ENCODE results near the gene TMEM229B. TPM values are rescaled to one million over a fixed set of nuclear protein-coding genes. Genes with fewer than 3 reads are reported as not detected.

Gene TMEM229B
- total RNA-seq, 1 experiment from 2014 or later: 0.71 TPM

DNA sequence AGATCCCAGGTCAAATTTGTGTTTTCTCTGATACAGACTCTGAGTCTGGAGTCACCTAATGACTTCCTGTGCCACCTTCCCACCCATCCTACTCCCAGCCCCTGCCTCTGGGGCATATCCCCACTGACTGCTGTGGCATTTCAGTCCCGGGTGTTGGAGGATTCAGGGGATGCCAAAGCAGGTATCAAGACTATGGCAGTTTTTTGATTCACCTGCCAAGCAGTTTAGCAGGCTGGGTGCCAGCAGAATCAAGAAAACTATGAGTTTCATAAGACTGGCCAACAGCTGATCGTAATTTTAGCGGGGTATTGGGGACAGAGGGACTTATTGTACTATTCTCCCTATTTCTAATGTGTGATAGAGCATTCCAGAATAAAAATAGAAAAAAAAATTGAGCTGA, 49.2 kb upstream of the TMEM229B start (continued):
- TF ChIP-seq, protein P1, sequence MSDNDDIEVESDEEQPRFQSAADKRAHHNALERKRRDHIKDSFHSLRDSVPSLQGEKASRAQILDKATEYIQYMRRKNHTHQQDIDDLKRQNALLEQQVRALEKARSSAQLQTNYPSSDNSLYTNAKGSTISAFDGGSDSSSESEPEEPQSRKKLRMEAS (IDR thresholded peaks at IDR 0.05): no peak
- TF ChIP-seq, protein P2, sequence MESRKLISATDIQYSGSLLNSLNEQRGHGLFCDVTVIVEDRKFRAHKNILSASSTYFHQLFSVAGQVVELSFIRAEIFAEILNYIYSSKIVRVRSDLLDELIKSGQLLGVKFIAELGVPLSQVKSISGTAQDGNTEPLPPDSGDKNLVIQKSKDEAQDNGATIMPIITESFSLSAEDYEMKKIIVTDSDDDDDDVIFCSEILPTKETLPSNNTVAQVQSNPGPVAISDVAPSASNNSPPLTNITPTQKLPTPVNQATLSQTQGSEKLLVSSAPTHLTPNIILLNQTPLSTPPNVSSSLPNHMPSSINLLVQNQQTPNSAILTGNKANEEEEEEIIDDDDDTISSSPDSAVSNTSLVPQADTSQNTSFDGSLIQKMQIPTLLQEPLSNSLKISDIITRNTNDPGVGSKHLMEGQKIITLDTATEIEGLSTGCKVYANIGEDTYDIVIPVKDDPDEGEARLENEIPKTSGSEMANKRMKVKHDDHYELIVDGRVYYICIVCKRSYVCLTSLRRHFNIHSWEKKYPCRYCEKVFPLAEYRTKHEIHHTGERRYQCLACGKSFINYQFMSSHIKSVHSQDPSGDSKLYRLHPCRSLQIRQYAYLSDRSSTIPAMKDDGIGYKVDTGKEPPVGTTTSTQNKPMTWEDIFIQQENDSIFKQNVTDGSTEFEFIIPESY (IDR thresholded peaks at IDR 0.05; ENCODE audit: extremely low read depth, insufficient replicate concordance, low read length): no peak
- TF ChIP-seq ZFX (IDR thresholded peaks at IDR 0.05) (no peak), EGR1 (IDR thresholded peaks at IDR 0.05; ENCODE audit: low read depth) (no peak), CEBPB (IDR thresholded peaks at IDR 0.05; ENCODE audit: low read depth) (no peak)

DNA sequence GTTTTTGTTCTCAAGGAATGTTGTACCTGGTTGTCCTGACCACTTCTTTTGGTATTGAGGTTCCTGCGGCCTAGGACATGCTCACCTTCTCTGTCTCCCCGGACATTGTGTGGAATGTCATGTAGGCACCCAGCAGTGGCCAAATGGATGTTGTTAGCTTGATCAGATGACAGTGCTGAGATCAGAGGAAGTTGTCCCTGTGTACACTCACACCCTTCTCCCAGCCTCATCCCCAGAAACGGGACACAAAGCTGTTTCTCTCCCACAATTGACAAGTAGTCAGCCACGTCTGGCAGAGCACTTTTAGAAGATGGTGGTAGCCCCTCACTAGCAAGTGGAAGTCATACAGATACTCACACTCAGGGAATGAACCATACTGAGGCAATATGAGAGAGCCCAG, 47.6 kb upstream of the TMEM229B start:
- POLR2A ChIA-PET: no interaction called here
- RAD21 ChIA-PET (ENCODE audit: low non-redundant PET in 1 of 2, low total read pairs in 2 of 2, uncharacterized antibody in 2 of 2, unreplicated experiment in 2 of 2): no interaction called here
- H3K9me2 ChIP-seq (ENCODE audit: insufficient read depth): no peaks in the 10 kb centered on the region
- H3K27me3 ChIP-seq (ENCODE audit: insufficient read depth, low read length): no peaks in the 10 kb centered on the region
- no peak overlapping the region for H3K27ac ChIP-seq (ENCODE audit: low read depth, low read length)
- no peaks in the 10 kb centered on the region for H4K20me1 ChIP-seq (ENCODE audit: insufficient read depth)
- DNase-seq (ENCODE audit: low read depth, low spot score): no peak
- intact Hi-C loops (cut with micrococcal nuclease): no loop called here
- 0 out of 2 replicates have a peak, but pooled peaks cover 6% of the 10 kb centered on the region for H3K79me2 ChIP-seq (ENCODE audit: insufficient read depth, low read length)
- H3K4me2 ChIP-seq (ENCODE audit: low read length): no peak overlapping the region
- H3K4me3 ChIP-seq (replicated peaks in 1 of 2; ENCODE audit: low read depth in 1 of 2, low read length in 2 of 2): no peak overlapping the region
- CTCF ChIA-PET: interaction anchor here (2.7 kb wide), 1 partner anchor 9 kb away, joined by 7 read pairs; no protein-coding TSS in a partner anchor
- no peak overlapping the region for H3K9ac ChIP-seq (ENCODE audit: low read length)
- H3K9me3 ChIP-seq (ENCODE audit: control insufficient read depth in 1 of 2, insufficient read depth in 1 of 2, low read depth in 1 of 2, low read length in 2 of 2): no peaks in the 10 kb centered on the region
- no TSS peak for BruUV-seq (replicated peaks)
- no peaks in the 10 kb centered on the region for H3K36me3 ChIP-seq (ENCODE audit: control insufficient read depth in 1 of 2, insufficient read depth in 2 of 2, low read length in 2 of 2)
- H3K4me1 ChIP-seq (ENCODE audit: control insufficient read depth in 1 of 2, insufficient read depth in 2 of 2, low read length in 2 of 2): peaks cover 8 to 19% of the 10 kb centered on the region in 2 experiments
- no peak for ATAC-seq
- no peak overlapping the region for H2AFZ ChIP-seq (ENCODE audit: low read depth, low read length, poor library complexity, severe bottlenecking)
- TF ChIP-seq ZNF274 (IDR thresholded peaks at IDR 0.05; ENCODE audit: low read depth, low read length) (no peak), SRF (IDR thresholded peaks at IDR 0.05; ENCODE audit: low read depth) (no peak), EGR1 (IDR thresholded peaks at IDR 0.05; ENCODE audit: low read depth) (no peak), ELF1 (IDR thresholded peaks at IDR 0.05; ENCODE audit: borderline replicate concordance, low read depth) (no peak), ZFX (IDR thresholded peaks at IDR 0.05) (no peak), POLR2A (IDR thresholded peaks at IDR 0.05; ENCODE audit: borderline replicate concordance, extremely low read depth, insufficient read depth, insufficient read length) (no peak), TCF7L2 (IDR thresholded peaks at IDR 0.05; ENCODE audit: borderline replicate concordance, extremely low read depth, insufficient read depth, insufficient read length) (no peak), EZH2phosphoT487 (IDR thresholded peaks at IDR 0.05; ENCODE audit: borderline replicate concordance) (no peak), YY1 (IDR thresholded peaks at IDR 0.05; ENCODE audit: extremely low read depth, insufficient replicate concordance, low read depth, low read length) (no peak), RAD21 (IDR thresholded peaks at IDR 0.05; ENCODE audit: low read depth) (no peak), POLR2AphosphoS5 (IDR thresholded peaks at IDR 0.05; ENCODE audit: low read depth, low read length) (no peak), CEBPB (IDR thresholded peaks at IDR 0.05; ENCODE audit: low read depth) (no peak), JUND (IDR thresholded peaks at IDR 0.05) (no peak), FOSL1 (IDR thresholded peaks at IDR 0.05; ENCODE audit: low read depth) (no peak)
- TF ChIP-seq, protein P3, sequence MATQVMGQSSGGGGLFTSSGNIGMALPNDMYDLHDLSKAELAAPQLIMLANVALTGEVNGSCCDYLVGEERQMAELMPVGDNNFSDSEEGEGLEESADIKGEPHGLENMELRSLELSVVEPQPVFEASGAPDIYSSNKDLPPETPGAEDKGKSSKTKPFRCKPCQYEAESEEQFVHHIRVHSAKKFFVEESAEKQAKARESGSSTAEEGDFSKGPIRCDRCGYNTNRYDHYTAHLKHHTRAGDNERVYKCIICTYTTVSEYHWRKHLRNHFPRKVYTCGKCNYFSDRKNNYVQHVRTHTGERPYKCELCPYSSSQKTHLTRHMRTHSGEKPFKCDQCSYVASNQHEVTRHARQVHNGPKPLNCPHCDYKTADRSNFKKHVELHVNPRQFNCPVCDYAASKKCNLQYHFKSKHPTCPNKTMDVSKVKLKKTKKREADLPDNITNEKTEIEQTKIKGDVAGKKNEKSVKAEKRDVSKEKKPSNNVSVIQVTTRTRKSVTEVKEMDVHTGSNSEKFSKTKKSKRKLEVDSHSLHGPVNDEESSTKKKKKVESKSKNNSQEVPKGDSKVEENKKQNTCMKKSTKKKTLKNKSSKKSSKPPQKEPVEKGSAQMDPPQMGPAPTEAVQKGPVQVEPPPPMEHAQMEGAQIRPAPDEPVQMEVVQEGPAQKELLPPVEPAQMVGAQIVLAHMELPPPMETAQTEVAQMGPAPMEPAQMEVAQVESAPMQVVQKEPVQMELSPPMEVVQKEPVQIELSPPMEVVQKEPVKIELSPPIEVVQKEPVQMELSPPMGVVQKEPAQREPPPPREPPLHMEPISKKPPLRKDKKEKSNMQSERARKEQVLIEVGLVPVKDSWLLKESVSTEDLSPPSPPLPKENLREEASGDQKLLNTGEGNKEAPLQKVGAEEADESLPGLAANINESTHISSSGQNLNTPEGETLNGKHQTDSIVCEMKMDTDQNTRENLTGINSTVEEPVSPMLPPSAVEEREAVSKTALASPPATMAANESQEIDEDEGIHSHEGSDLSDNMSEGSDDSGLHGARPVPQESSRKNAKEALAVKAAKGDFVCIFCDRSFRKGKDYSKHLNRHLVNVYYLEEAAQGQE (IDR thresholded peaks at IDR 0.05; ENCODE audit: low read depth): no peak
- TF ChIP-seq, protein P4, sequence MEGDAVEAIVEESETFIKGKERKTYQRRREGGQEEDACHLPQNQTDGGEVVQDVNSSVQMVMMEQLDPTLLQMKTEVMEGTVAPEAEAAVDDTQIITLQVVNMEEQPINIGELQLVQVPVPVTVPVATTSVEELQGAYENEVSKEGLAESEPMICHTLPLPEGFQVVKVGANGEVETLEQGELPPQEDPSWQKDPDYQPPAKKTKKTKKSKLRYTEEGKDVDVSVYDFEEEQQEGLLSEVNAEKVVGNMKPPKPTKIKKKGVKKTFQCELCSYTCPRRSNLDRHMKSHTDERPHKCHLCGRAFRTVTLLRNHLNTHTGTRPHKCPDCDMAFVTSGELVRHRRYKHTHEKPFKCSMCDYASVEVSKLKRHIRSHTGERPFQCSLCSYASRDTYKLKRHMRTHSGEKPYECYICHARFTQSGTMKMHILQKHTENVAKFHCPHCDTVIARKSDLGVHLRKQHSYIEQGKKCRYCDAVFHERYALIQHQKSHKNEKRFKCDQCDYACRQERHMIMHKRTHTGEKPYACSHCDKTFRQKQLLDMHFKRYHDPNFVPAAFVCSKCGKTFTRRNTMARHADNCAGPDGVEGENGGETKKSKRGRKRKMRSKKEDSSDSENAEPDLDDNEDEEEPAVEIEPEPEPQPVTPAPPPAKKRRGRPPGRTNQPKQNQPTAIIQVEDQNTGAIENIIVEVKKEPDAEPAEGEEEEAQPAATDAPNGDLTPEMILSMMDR (IDR thresholded peaks at IDR 0.05 in 2 of 3, conservative IDR thresholded peaks at IDR 0.05 in 1 of 3; ENCODE audit: borderline replicate concordance in 1 of 3, insufficient read depth in 1 of 3, low read depth in 2 of 3, low read length in 2 of 3): no peak
- TF ChIP-seq, protein P5, sequence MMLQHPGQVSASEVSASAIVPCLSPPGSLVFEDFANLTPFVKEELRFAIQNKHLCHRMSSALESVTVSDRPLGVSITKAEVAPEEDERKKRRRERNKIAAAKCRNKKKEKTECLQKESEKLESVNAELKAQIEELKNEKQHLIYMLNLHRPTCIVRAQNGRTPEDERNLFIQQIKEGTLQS (IDR thresholded peaks at IDR 0.05): no peak

All from HCT116 (cell line).